Epithelial cell of proximal tubule (primary cell): ENCODE results near the gene MRPL23. TPM values are rescaled to one million over a fixed set of nuclear protein-coding genes. Genes with fewer than 3 reads are reported as not detected.

ENCODE experiments used
- DNase-seq: peaks from one replicate; pipeline ENCODE4 v3.0.0-alpha.2; 2011; ENCODE audit warnings: low read depth
- H3K4me3 ChIP-seq: 2 replicates; pipeline ENCODE4 v1.5.1; 2011; ENCODE audit warnings: low read depth, mild to moderate bottlenecking, low read length
- CTCF ChIP-seq: conservative IDR thresholded peaks from 2 replicates; pipeline ENCODE4 v1.5.1; 2012; ENCODE audit warnings: low read depth, mild to moderate bottlenecking, low read length
- total RNA-seq: library from RNA; depleted of rRNA; stranded (reverse); fragments of >200 nt; gene quantifications from 2 replicates; pipeline ENCODE4 v1.2.3, GENCODE V29; 2015

MRPL23 gene
- total RNA-seq, 1 donor from 2014 or later: 92.1 TPM

GRCh38 chr11:1935156-1936071, 11.7 kb upstream of the MRPL23 start:
- DNase-seq: no peak
- TF ChIP-seq CTCF: no peak
- H3K4me3 ChIP-seq: no peak overlapping the region

GRCh38 chr11:1936072-1936780, 10.9 kb upstream of the MRPL23 start:
- H3K4me3 ChIP-seq: no peak overlapping the region

DNA sequence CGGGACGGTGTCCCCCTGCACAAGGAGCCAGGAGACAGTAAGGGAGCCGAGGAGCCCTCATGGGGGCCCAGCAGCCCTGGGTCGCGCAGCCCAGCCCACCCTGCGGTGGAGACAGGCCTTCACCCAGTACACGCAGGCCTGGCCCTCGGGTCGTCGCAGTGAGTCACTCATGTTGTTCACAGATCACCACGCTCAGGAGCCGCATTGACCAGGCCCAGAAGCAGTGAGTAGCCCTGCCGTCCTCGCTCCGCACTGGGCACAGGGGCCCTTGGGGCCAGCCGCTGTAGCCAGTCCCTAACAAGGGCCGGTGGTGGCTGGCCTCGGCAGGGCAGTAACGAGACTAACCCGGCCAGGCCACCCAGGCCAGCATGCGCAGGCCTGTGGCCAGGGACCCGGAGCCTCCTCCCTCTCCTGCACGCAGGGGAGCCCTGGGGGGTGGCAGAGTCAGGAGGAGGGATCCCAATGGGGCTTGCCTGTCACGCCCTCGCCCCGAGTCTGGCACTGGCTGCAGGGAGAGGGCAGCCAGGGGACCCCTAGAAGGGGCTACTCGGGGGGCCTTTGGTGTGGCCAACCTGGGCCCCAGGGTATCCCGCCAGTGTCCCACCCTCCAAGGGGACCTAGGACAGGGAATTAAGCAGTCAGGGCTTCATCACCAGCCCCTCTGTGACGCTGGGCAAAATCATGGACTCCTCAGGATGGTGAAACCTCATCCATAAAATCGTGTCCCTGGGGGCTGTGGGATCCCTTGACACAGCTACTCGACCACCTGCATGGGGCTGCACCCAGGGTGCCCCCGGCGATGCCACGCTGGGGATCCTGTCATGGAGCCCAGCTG, 10.1 kb upstream of the MRPL23 start:
- H3K4me3 ChIP-seq: no peak overlapping the region
- TF ChIP-seq CTCF: no peak
- DNase-seq: no peak

More at GRCh38 chr11:1936072-1936780, 10.9 kb upstream of the MRPL23 start:
- DNase-seq: no peak
- TF ChIP-seq CTCF: no peak

DNA sequence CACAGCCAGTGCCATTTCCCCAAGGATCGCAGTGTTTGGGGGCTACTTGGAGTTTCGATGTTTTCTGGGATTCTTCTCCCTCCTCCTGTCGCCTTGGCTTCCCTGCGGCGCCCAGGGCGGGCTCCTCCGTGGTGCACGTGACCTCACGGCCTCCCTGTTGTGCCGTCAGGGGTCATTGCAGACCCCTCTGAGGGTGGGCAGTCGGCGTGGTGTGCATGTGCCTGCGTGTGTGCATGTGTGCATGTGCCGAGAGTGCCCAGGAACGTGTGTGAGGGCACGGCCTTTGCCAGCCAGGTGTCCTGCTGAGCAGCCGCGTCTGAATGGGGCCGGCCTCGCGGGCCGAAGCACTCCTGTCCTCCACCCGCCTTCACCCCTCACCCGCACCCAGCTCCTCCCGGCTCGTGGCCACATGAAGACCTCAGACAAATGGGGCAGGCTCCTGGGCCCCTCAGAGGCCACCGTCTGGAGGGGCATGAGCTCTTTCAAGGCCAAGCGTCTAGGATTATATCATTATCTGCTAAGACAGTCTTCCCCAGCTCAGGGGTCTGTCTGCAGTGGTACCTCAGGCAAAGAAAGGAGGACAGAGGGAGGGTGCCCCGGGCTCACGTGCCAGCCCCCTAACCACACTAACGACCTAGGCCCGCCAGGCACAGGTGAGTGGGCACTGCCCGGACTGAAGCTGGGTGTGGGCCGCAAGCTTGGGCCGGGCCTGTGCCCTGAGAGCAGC, 9.4 kb upstream of the MRPL23 start:
- no peak for TF ChIP-seq CTCF
- DNase-seq: no peak
- no peak overlapping the region for H3K4me3 ChIP-seq

- TF ChIP-seq CTCF: no peak
These were observed 8.7 kb upstream of the MRPL23 start for GRCh38 chr11:1938343-1939005.

More at GRCh38 chr11:1938343-1939005, 8.7 kb upstream of the MRPL23 start:
- DNase-seq: no peak
- H3K4me3 ChIP-seq: no peak overlapping the region
